H9 (cell line): ENCODE results near the gene BSN. TPM values are rescaled to one million over a fixed set of nuclear protein-coding genes. Genes with fewer than 3 reads are reported as not detected.

Experiments
- DNase-seq: peaks from one replicate; pipeline ENCODE4 v3.0.0-alpha.2; 2017
- H2AFZ ChIP-seq: one replicate; pipeline ENCODE4 v1.6.1; 2013; ENCODE audit warnings: mild to moderate bottlenecking, low read length, control low read depth, moderate library complexity
- H2AK5ac ChIP-seq: 2 replicates; pipeline ENCODE4 v1.6.1; 2013; ENCODE audit warnings: low read length, control low read depth, mixed read lengths; ENCODE audit not compliant: insufficient read length
- H2BK120ac ChIP-seq: one replicate; pipeline ENCODE4 v1.6.1; 2013; ENCODE audit warnings: low read depth, mild to moderate bottlenecking, low read length, control low read depth, inconsistent platforms; ENCODE audit not compliant: poor library complexity, severe bottlenecking
- H2BK12ac ChIP-seq: 2 replicates; pipeline ENCODE4 v1.6.1; 2013; ENCODE audit warnings: low read length, control low read depth, mixed read lengths, low read depth; ENCODE audit not compliant: insufficient read length
- H2BK15ac ChIP-seq: 2 replicates; pipeline ENCODE4 v1.6.1; 2013; ENCODE audit warnings: low read depth, low read length, control low read depth
- H2BK20ac ChIP-seq: one replicate; pipeline ENCODE4 v1.6.1; 2013; ENCODE audit warnings: low read depth, mild to moderate bottlenecking, low read length, control low read depth, inconsistent platforms; ENCODE audit not compliant: poor library complexity, severe bottlenecking
- H2BK5ac ChIP-seq: 2 replicates; pipeline ENCODE4 v1.6.1; 2013; ENCODE audit warnings: low read length, control low read depth, mixed read lengths; ENCODE audit not compliant: insufficient read length
- H3K14ac ChIP-seq: 2 replicates; pipeline ENCODE4 v1.6.1; 2013; ENCODE audit warnings: low read length, control low read depth; ENCODE audit not compliant: insufficient read depth
- H3K18ac ChIP-seq: 2 replicates; pipeline ENCODE4 v1.6.1; 2013; ENCODE audit warnings: low read depth, mild to moderate bottlenecking, mixed read lengths, low read length, control low read depth; ENCODE audit not compliant: insufficient read length
- H3K23ac ChIP-seq: 2 replicates; pipeline ENCODE4 v1.6.1; 2013; ENCODE audit warnings: low read length, control low read depth, mixed read lengths, low read depth; ENCODE audit not compliant: insufficient read length
- H3K23me2 ChIP-seq: 2 replicates; pipeline ENCODE4 v1.6.1; 2013; ENCODE audit warnings: low read depth, mild to moderate bottlenecking, mixed read lengths, low read length, control low read depth; ENCODE audit not compliant: insufficient read length, poor library complexity, severe bottlenecking
- H3K27ac ChIP-seq: 2 replicates; pipeline ENCODE4 v1.5.1; 2013; ENCODE audit warnings: low read length, control low read depth, mixed read lengths, low read depth; ENCODE audit not compliant: insufficient read length
- H3K27me3 ChIP-seq: 2 replicates; pipeline ENCODE4 v1.6.1; 2013; ENCODE audit warnings: low read length, control low read depth, inconsistent platforms; ENCODE audit not compliant: insufficient read depth
- H3K4ac ChIP-seq: 2 replicates; pipeline ENCODE4 v1.6.1; 2013; ENCODE audit warnings: low read depth, mild to moderate bottlenecking, control low read depth, inconsistent platforms, low read length, moderate library complexity
- H3K4me1 ChIP-seq: 2 replicates; pipeline ENCODE4 v1.6.1; 2013; ENCODE audit warnings: low read length, control low read depth, inconsistent platforms; ENCODE audit not compliant: insufficient read depth
- H3K4me2 ChIP-seq: 2 replicates; pipeline ENCODE4 v1.6.1; 2013; ENCODE audit warnings: low read length, control low read depth, mixed read lengths; ENCODE audit not compliant: insufficient read length, insufficient read depth
- H3K56ac ChIP-seq: 2 replicates; pipeline ENCODE4 v1.6.1; 2013; ENCODE audit warnings: low read depth, mild to moderate bottlenecking, mixed read lengths, low read length, control low read depth; ENCODE audit not compliant: insufficient read length
- H3K79me1 ChIP-seq: 2 replicates; pipeline ENCODE4 v1.6.1; 2013; ENCODE audit warnings: low read depth, mild to moderate bottlenecking, moderate library complexity, low read length, control low read depth, inconsistent platforms; ENCODE audit not compliant: insufficient read depth, poor library complexity, severe bottlenecking
- H3K79me2 ChIP-seq: 2 replicates; pipeline ENCODE4 v1.6.1; 2013; ENCODE audit warnings: low read length, control low read depth, inconsistent platforms; ENCODE audit not compliant: insufficient read depth
- H3K9ac ChIP-seq: 2 replicates; pipeline ENCODE4 v1.6.1; 2013; ENCODE audit warnings: low read length, control low read depth, mixed read lengths; ENCODE audit not compliant: insufficient read length; ENCODE audit errors: extremely low read depth
- H3K9me3 ChIP-seq: one replicate; pipeline ENCODE4 v1.6.1; 2013; ENCODE audit warnings: low read depth, low read length, inconsistent platforms; ENCODE audit not compliant: control insufficient read depth
- H3T11ph ChIP-seq: one replicate; pipeline ENCODE4 v1.6.1; 2013; ENCODE audit warnings: mild to moderate bottlenecking, low read length, control low read depth, inconsistent platforms
- H4K20me1 ChIP-seq: one replicate; pipeline ENCODE4 v1.6.1; 2013; ENCODE audit not compliant: control insufficient read depth, insufficient read length, insufficient read depth
- H4K5ac ChIP-seq: 2 replicates; pipeline ENCODE4 v1.6.1; 2013; ENCODE audit warnings: low read depth, mild to moderate bottlenecking, mixed read lengths, low read length, control low read depth; ENCODE audit not compliant: insufficient read length
- H4K8ac ChIP-seq: replicated peaks from 2 replicates; pipeline ENCODE4 v1.6.1; 2013; ENCODE audit warnings: low read length, control low read depth, mixed read lengths, low read depth; ENCODE audit not compliant: insufficient read length
- H4K91ac ChIP-seq: 2 replicates; pipeline ENCODE4 v1.6.1; 2013; ENCODE audit warnings: low read depth, mild to moderate bottlenecking, moderate library complexity, mixed read lengths, low read length, control low read depth; ENCODE audit not compliant: insufficient read length
- H3K27ac Mint-ChIP-seq, 3 experiments: 2 replicates in 2 of 3; 3 replicates in 1 of 3; pipeline ENCODE4 v1.8.0; 2020 to 2021; ENCODE audit warnings: mixed read lengths in 3 of 3, mild to moderate bottlenecking in 1 of 3, moderate library complexity in 1 of 3
- H3K27me3 Mint-ChIP-seq: 2 replicates; pipeline ENCODE4 v1.8.0; 2021; ENCODE audit warnings: low read depth, mild to moderate bottlenecking, moderate library complexity, mixed read lengths
- H3K36me3 Mint-ChIP-seq, 3 experiments: 2 replicates in 2 of 3; 3 replicates in 1 of 3; pipeline ENCODE4 v1.8.0; 2020 to 2021; ENCODE audit warnings: low read depth in 3 of 3, mixed read lengths in 3 of 3; ENCODE audit not compliant: insufficient read depth in 1 of 3
- H3K4me1 Mint-ChIP-seq, 2 experiments: 2 replicates each; pipeline ENCODE4 v1.8.0; 2020; ENCODE audit warnings: mixed read lengths in 2 of 2
- H3K4me3 Mint-ChIP-seq, 2 experiments: 2 replicates in 1 of 2; 3 replicates in 1 of 2; pipeline ENCODE4 v1.8.0; 2020 to 2021; ENCODE audit warnings: mild to moderate bottlenecking in 2 of 2, mixed read lengths in 2 of 2, moderate library complexity in 1 of 2
- H3K9me3 Mint-ChIP-seq, 2 experiments: 2 replicates in 1 of 2; 3 replicates in 1 of 2; pipeline ENCODE4 v1.8.0; 2020; ENCODE audit warnings: mild to moderate bottlenecking in 2 of 2, mixed read lengths in 2 of 2, moderate library complexity in 1 of 2
- CTCF ChIP-seq: fragments of 200-600 bp; sonication (generic); conservative IDR thresholded peaks from 3 replicates; pipeline ENCODE4 v1.8.0; 2021; ENCODE audit warnings: antibody characterized with exemption, mild to moderate bottlenecking
- WGBS: extraction: QIAGEN DNeasy Blood & Tissue Kit; methylation state at CpG from one replicate; pipeline ENCODE4 v1.1.7; 2013; ENCODE audit warnings: missing lambda C conversion rate, low lambda C conversion rate, mixed read lengths; ENCODE audit not compliant: insufficient read length; ENCODE audit errors: extremely low coverage; 5-methylcytosine and 5-hydroxymethylcytosine counted together
- total RNA-seq: library from RNA; stranded (reverse); gene quantifications from 2 replicates; pipeline ENCODE4 v1.2.1, GENCODE V29; 2021

Gene BSN
- total RNA-seq, 1 experiment from 2014 or later, result 2.4 TPM

GRCh38 chr3:49628249-49628648, 74.0 kb downstream of the BSN start:
- Histone ChIP-seq H4K5ac (no peak overlapping the region), H3K14ac (no peak overlapping the region), H3K18ac (no peak overlapping the region), H2AFZ (no peak overlapping the region), H3K4me2 (no peak overlapping the region), H3K27ac (no peak overlapping the region), H2BK12ac (no peak overlapping the region), H3K9me3 (no peaks in the 10 kb centered on the region), H3K9ac (no peak overlapping the region), H3K23me2 (no peaks in the 10 kb centered on the region), H2AK5ac (no peak overlapping the region), H2BK15ac (no peak overlapping the region), H3K56ac (no peak overlapping the region), H3K23ac (no peak overlapping the region), H2BK120ac (no peak overlapping the region), H4K20me1 (no peaks in the 10 kb centered on the region), H4K91ac (no peak overlapping the region), H4K8ac (no peak overlapping the region), H2BK5ac (no peak overlapping the region), H3K4ac (no peak overlapping the region), H3K4me1 (no peaks in the 10 kb centered on the region), H2BK20ac (no peak overlapping the region), H3T11ph (no peak overlapping the region), H3K79me1 (no peaks in the 10 kb centered on the region), H3K79me2 (no peaks in the 10 kb centered on the region), H3K27me3 (no peaks in the 10 kb centered on the region)
- Mint-ChIP-seq H3K36me3 (peaks cover 0 to 10% (median 4%) of the 10 kb centered on the region in 3 experiments; a peak in 5 of 7 replicates), H3K9me3 (peaks cover 5 to 12% of the 10 kb centered on the region in 2 experiments; a peak in 3 of 5 replicates), H3K27ac (no peak overlapping the region), H3K4me1 (no peaks in the 10 kb centered on the region), H3K4me3 (no peak overlapping the region), H3K27me3 (peaks cover 6% of the 10 kb centered on the region)
- DNase-seq, result no peak
- no peak for TF ChIP-seq CTCF
- no CpG with 5 or more reads among the region's 2 CpGs for WGBS
